ENCODE measurements around the gene MMP24OS.

Gene MMP24OS

DNA sequence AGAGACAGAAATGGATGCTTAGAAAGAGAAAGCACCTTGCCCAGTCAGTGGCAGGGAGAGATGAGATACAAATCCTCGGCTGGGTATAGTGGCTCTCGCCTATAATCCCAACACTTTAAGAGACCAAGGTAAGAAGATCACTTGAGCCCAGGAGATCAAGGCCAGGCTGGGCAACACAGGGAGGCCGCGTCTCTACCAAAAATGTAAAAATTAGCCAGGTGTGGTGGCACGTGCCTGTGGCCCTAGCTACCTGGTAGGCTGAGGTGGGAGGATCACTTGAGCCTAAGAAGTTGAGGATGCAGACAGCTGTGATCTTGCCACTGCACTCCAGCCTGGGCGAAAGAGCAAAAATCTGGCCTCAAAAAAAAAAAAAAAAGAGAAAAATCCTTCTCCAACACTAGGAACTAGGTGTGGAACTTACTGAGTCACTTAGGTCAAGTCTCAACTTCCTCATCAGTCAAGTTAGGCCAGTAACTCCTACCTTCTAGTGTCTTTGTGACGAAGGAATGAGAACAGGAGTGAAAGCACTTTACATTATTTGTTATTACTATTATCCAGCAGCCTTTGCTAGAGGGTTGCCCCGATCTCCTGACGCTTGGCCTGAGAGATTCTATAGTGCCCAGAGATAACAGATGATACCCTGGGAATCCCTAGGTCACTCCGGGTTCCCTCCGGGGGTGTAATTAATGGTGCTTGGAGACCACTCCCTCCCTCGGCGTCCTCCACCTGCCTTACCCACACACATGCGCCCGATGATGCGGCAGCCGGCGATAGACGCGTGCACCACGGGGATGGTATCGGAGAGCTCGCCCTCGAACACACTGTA is 5.7 kb upstream of the MMP24OS start:
- H3K9me3 ChIP-seq: no peaks in the 10 kb centered on the region
- no peak for DNase-seq (ENCODE audit: low spot score in 2 of 2)
- H3K4me1 ChIP-seq: peaks cover 12% of the 10 kb centered on the region
- in situ Hi-C loops (cut with MboI; ENCODE audit: low sequenced_read_pairs): no loop called here
- H3K27me3 ChIP-seq (ENCODE audit: low read depth): no peaks in the 10 kb centered on the region
- H3K36me3 ChIP-seq (replicated peaks): peaks cover 49% of the 10 kb centered on the region
- H3K4me3 ChIP-seq: peak overlapping the region; percentile 81

DNA sequence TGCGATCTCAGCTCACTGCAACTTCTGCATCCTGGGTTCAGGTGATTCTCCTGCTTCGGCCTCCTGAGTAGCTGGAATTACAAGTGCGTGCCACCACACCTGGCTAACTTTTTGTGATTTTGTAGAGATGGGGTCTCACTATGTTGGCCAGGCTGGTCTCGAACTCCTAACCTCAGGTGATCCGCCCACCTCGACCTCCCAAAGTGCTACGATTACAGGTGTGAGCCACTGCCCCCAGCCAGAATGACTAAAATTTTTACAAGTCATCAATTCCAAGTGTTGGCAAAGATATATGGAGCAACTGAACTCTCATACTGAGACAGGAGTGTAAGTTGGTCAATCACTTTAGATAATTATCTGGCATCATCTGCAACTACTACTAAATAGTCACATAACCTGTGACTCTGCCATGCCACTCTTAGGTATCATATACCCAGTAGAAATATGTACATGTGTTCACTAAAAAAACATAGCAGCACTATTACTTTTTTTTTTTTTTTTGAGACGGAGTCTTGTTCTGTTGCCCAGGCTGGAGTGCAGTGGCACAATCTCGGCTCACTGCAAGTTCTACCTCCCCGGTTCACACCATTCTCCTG is 3.7 kb upstream of the MMP24OS start:
- H3K36me3 ChIP-seq (replicated peaks): peaks cover 59% of the 10 kb centered on the region
- no peaks in the 10 kb centered on the region for H3K9me3 ChIP-seq
- no peak overlapping the region for H3K4me3 ChIP-seq
- no peak for DNase-seq (ENCODE audit: low spot score in 2 of 2)
- in situ Hi-C loops (cut with MboI; ENCODE audit: low sequenced_read_pairs): no loop called here
- H3K27me3 ChIP-seq (ENCODE audit: low read depth): no peaks in the 10 kb centered on the region
- peaks cover 16% of the 10 kb centered on the region for H3K4me1 ChIP-seq

DNA sequence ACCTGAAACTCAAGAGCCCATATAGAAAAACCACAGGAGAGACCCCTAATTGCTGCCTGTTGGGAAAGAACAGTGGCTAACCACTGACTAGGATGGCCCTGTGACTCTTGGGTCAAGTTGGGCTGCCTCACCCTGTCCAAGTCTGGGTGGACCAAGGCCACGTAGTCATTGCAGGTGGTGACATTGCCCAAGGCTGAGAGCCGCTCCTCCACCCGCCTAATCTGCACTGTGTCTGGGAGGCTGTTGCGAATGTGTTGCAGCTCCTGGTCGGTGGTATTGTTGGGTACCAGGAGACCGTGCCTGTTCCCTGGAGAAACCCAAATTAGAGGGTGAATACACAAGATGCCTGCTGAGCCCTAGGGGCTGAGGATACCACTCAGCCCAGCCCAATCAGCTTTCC is 2.6 kb upstream of the MMP24OS start:
- Histone ChIP-seq H3K4me3 (no peak overlapping the region), H3K36me3 (replicated peaks) (peaks cover 70% of the 10 kb centered on the region), H3K27me3 (ENCODE audit: low read depth) (no peaks in the 10 kb centered on the region), H3K9me3 (no peaks in the 10 kb centered on the region), H3K4me1 (peaks cover 19% of the 10 kb centered on the region)
- in situ Hi-C loops (cut with MboI; ENCODE audit: low sequenced_read_pairs): no loop called here
- DNase-seq (ENCODE audit: low spot score in 2 of 2): no peak

DNA sequence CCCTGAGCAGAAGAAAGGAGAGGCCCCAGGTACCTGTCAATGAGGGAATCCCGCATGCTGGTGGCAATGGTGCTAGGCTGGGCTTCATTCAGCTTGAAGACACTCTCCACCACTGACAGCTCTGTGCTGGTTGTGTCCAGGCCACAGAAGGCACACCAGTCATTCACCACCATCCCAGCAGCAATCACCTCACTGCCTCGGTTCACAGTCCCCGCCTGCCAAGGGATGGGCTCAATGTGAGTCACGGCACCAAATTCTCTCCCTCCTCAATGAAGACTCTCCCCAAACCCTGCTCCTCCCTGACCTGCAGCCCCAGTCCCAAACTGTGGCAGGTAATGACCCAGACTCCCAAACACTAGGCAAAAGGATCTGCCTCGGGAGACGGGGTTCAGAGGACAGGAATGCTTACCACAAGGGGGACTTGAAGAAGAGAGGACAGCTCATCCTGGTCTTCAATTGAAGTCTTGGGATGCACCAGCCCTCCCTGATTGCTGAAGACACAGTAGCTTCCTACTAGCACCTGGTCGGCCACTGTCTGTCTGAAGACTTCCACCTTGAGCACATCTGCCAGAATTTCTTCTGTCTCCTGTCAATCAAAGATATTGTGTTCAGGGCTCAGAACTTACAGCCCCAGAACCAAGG is 1.7 kb upstream of the MMP24OS start:
- Histone ChIP-seq H3K4me1 (peaks cover 12% of the 10 kb centered on the region), H3K36me3 (replicated peaks) (peaks cover 71% of the 10 kb centered on the region), H3K9me3 (no peaks in the 10 kb centered on the region), H3K27me3 (ENCODE audit: low read depth) (no peaks in the 10 kb centered on the region), H3K4me3 (no peak overlapping the region)
- in situ Hi-C loops (cut with MboI; ENCODE audit: low sequenced_read_pairs): no loop called here
- DNase-seq (ENCODE audit: low spot score in 2 of 2): no peak

DNA sequence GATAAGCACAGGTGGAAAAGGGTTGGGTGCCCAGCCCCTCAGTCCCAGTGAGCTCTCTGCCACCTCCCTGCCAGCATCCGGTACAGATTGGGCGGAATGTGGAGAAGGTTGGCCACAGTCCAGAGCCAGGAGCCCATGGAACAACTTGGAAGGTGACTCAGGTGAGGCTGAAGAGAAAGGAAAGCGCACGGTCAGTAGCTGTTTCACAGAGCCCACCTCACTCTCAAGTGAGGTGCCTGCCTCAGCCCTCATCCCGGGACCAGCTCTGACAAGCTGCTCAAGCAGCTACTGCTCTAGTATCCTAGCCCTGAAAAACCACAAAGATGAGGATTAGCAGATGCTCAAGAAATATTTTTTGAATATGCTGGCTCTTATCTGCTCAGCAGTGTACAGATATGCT is 1.1 kb upstream of the MMP24OS start:
- in situ Hi-C loops (cut with MboI; ENCODE audit: low sequenced_read_pairs): no loop called here
- Histone ChIP-seq H3K36me3 (replicated peaks) (peaks cover 67% of the 10 kb centered on the region), H3K4me3 (no peak overlapping the region), H3K9me3 (no peaks in the 10 kb centered on the region), H3K4me1 (peaks cover 12% of the 10 kb centered on the region), H3K27me3 (ENCODE audit: low read depth) (no peaks in the 10 kb centered on the region)
- no peak for DNase-seq (ENCODE audit: low spot score in 2 of 2)

DNA sequence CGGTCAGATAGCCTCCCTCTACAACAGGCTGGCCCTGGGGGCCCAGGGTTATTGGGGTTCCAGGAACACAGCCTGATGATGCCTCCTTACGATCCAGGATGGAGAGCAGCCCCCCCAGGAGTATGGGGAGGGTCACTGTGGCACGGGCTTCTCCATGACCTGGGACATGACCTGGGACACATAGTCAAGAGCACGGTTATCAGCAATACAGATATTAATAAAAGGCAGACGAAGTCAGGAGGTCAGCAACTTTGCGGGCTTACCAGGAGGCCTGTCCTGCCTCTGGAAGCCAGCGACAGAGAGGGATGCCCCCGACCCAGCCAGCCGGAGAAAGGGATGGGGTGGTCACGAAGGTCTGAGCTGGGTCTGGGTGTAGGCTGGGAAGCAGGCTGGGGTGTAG is 795 bp downstream of the MMP24OS start:
- in situ Hi-C loops (cut with MboI; ENCODE audit: low sequenced_read_pairs): no loop called here
- Histone ChIP-seq H3K4me3 (peak overlapping the region; percentile 71), H3K9me3 (no peaks in the 10 kb centered on the region), H3K27me3 (ENCODE audit: low read depth) (no peaks in the 10 kb centered on the region), H3K4me1 (peaks cover 7% of the 10 kb centered on the region; the same call in 1 of the 2 replicates), H3K36me3 (replicated peaks) (peaks cover 53% of the 10 kb centered on the region)
- no peak for DNase-seq (ENCODE audit: low spot score in 2 of 2)

DNA sequence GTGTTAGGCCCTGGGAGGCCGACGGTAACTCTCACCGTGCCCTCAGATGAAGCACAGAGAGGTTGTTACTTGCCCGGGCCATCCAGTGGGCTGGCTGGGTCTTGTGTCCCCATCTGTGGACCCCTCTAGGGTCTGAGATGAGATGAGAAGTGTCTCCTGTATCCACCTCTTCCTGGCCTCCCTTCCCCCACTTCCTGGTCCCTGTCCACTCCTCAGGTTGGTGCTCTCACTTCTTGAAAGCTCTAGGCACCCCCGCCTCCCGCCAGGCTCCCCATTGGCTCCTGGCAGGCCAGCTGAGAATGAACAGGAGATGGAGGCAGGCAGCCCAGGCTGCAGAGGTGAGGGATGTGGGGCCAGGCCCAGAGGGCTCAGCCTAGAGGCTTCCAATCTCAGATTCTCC is 1.5 kb downstream of the MMP24OS start:
- in situ Hi-C loops (cut with MboI; ENCODE audit: low sequenced_read_pairs): no loop called here
- Histone ChIP-seq H3K9me3 (no peaks in the 10 kb centered on the region), H3K36me3 (replicated peaks) (peaks cover 50% of the 10 kb centered on the region), H3K27me3 (ENCODE audit: low read depth) (no peaks in the 10 kb centered on the region), H3K4me1 (peaks cover 7% of the 10 kb centered on the region; the same call in 1 of the 2 replicates), H3K4me3 (peak overlapping the region; percentile 71; the same call in 1 of the 2 replicates)
- no peak for DNase-seq (ENCODE audit: low spot score in 2 of 2)

DNA sequence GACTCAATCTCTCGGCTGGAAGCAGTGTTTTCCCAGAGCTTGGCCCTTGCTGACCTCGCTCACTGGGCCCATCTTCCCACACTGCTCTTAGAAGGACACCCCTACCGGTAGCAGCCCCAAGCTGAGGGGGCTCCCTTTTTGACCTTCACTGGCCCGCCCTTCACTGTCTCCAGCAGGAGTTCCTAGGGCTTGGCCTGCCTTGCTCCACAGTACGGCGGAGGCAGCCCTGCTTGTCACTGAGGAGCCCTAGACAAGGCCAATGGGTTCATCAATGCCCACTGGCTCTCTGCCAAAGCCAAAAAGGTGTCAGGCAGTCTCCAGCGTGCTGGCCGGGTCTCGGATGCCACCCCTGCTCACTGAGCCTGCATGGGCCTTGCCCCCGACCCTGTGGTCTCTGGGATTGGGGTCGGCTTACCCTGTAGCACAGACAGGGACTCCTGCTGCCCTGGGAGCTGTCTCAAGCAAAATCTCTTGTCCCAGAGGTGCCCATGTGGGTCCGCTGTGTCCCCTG is 2.1 kb downstream of the MMP24OS start:
- Histone ChIP-seq H3K27me3 (ENCODE audit: low read depth) (no peaks in the 10 kb centered on the region), H3K4me3 (no peak overlapping the region), H3K4me1 (peaks cover 7% of the 10 kb centered on the region; the same call in 1 of the 2 replicates), H3K9me3 (no peaks in the 10 kb centered on the region), H3K36me3 (replicated peaks) (peaks cover 46% of the 10 kb centered on the region)
- in situ Hi-C loops (cut with MboI; ENCODE audit: low sequenced_read_pairs): no loop called here
- DNase-seq (ENCODE audit: low spot score in 2 of 2): no peak

DNA sequence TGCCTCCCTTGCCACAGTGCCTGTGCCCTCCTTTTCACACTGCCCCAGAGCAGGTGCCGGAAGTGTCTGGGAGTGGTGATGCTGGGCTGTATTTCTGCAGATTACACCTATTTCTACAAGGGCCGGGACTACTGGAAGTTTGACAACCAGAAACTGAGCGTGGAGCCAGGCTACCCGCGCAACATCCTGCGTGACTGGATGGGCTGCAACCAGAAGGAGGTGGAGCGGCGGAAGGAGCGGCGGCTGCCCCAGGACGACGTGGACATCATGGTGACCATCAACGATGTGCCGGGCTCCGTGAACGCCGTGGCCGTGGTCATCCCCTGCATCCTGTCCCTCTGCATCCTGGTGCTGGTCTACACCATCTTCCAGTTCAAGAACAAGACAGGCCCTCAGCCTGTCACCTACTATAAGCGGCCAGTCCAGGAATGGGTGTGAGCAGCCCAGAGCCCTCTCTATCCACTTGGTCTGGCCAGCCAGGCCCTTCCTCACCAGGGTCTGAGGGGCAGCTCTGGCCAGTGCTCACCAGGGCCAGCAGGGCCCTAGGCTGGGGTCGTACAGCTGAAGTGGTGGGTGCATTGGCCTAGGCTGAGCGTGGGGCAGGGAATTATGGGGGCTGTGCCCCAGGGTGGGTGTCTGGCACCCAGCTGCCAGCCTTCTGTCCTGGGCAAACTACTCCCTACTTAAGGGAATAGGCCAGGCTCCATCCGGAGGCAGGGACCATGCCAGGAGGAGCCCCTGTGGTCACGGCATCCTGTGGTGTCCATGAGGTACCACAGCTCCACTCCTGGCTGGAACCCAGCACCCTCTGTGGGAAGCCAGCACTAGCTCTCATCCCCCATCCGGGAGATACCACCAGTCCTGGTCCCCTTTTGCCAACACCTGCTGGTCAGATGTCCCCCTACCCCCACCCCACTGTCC is 3.5 kb downstream of the MMP24OS start:
- no peak for DNase-seq (ENCODE audit: low spot score in 2 of 2)
- Histone ChIP-seq H3K36me3 (replicated peaks) (peaks cover 41% of the 10 kb centered on the region), H3K27me3 (ENCODE audit: low read depth) (no peaks in the 10 kb centered on the region), H3K4me1 (peaks cover 7% of the 10 kb centered on the region; the same call in 1 of the 2 replicates), H3K9me3 (no peaks in the 10 kb centered on the region), H3K4me3 (no peak overlapping the region)
- in situ Hi-C loops (cut with MboI; ENCODE audit: low sequenced_read_pairs): no loop called here

DNA sequence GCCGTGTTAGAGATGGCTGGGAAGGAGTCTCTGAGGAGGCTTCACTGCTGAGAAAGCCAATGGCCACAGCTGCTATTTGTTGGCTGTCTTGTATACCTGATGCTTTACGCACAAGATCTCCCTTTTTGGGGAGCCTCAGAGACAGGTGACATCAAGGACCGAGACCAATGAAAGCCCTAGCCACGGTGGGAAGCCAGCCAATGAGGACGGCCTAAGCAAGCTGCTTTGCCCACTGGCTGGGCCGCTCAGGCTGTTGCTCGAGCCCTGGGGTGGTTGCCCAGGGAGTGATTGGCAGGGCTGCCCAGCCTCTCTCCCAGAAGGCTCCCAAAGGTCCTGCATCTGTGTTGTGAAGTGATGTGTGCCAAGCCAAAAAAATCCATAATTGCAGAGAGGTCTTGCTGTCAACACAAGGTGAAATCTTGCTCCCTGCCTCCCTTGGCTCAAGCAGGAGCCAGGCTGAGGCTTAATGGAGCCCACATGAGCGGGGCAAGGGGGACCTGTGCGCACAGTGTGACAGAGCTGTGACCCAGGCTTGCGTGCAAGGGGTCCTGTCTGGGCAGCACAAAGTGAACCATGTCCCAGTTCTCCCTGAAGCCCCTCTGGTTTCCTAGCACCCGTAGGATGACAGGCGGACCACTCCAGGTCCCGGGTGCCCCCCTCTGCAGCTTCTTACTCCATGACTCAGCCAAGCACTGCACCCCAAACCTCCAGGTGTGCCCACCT is 4.3 kb downstream of the MMP24OS start:
- in situ Hi-C loops (cut with MboI; ENCODE audit: low sequenced_read_pairs): no loop called here
- no peak for DNase-seq (ENCODE audit: low spot score in 2 of 2)
- peaks cover 7% of the 10 kb centered on the region; the same call in 1 of the 2 replicates for H3K4me1 ChIP-seq
- H3K4me3 ChIP-seq: no peak overlapping the region
- H3K36me3 ChIP-seq (replicated peaks): peaks cover 33% of the 10 kb centered on the region
- no peaks in the 10 kb centered on the region for H3K27me3 ChIP-seq (ENCODE audit: low read depth)
- H3K9me3 ChIP-seq: no peaks in the 10 kb centered on the region

DNA sequence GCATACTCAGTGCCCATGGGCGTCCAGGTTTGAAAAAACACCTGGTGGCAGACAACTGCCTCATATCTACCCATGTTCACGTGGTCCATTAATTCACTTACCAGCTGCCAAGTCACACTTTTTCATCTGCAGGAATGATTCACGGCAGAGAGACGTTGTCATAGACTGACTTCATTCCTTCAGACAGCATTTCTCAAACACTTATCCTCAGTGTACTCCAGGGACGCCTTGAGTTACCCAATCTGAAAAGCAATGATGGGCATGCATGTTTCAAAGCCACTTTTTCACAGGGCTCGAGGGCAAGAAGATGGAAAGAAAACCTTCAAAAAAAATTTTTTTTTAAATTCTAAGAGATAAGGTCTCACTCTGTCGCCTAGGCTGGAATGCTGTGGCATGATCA is 6.0 kb downstream of the MMP24OS start:
- Histone ChIP-seq H3K36me3 (replicated peaks) (peaks cover 24% of the 10 kb centered on the region), H3K9me3 (no peaks in the 10 kb centered on the region), H3K27me3 (ENCODE audit: low read depth) (no peaks in the 10 kb centered on the region), H3K4me1 (peaks cover 6% of the 10 kb centered on the region; the same call in 1 of the 2 replicates), H3K4me3 (no peak overlapping the region)
- in situ Hi-C loops (cut with MboI; ENCODE audit: low sequenced_read_pairs): no loop called here
- no peak for DNase-seq (ENCODE audit: low spot score in 2 of 2)

DNA sequence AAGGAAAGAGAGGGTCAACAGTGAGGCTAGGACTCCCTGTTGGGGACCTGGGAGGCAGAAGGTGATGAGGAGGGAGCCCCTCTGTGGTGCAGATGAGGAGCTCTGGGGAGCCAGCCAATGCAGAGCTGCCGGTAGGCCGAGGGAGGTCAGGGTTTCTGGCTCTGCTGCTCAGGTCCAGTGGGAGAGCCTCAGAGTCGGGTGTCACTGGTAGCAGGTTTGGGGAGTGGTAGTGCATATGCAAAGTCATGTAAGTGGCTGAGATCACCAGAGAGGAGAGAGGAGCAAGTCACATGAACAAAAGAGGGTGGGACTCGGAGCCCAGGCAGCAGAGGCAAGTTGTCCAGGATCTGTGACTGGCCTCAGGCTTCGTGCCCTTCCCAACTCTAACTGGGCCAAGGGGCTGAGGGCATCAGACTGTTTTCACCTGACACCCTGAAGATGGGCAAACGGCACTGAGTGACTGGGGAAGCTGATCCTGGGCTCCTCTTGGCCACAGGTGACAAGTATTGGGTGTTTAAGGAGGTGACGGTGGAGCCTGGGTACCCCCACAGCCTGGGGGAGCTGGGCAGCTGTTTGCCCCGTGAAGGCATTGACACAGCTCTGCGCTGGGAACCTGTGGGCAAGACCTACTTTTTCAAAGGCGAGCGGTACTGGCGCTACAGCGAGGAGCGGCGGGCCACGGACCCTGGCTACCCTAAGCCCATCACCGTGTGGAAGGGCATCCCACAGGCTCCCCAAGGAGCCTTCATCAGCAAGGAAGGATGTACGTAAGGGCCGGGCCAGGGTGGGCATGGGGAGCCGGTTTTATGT is 6.6 kb downstream of the MMP24OS start:
- Histone ChIP-seq H3K4me1 (no peaks in the 10 kb centered on the region; the same call in 1 of the 2 replicates), H3K4me3 (no peak overlapping the region), H3K36me3 (replicated peaks) (peaks cover 19% of the 10 kb centered on the region), H3K27me3 (ENCODE audit: low read depth) (no peaks in the 10 kb centered on the region), H3K9me3 (no peaks in the 10 kb centered on the region)
- peak in 1 of 2 experiments; percentile 7 for DNase-seq (ENCODE audit: low spot score in 2 of 2)
- in situ Hi-C loops (cut with MboI; ENCODE audit: low sequenced_read_pairs): no loop called here
